Colon (tissue), 2 donors: Measurements from ENCODE around the gene KRT32.
"Not testable (repeated sequence)": the region's sequence is repeated elsewhere in the genome, so short reads cannot be mapped to it uniquely, and the experiment has no call there.

ENCODE experiments used
- FAIRE-seq: peaks from 2 replicates; lab custom pipeline; 2012; peaks lifted over from hg19 to GRCh38; lab: Jason Lieb, UNC
- donor health status: control.
- donor health status: control.

Gene KRT32

GRCh38 chr17:41464173-41464572 lies 3.0 kb downstream of the KRT32 start:
- no peak for FAIRE-seq

DNA sequence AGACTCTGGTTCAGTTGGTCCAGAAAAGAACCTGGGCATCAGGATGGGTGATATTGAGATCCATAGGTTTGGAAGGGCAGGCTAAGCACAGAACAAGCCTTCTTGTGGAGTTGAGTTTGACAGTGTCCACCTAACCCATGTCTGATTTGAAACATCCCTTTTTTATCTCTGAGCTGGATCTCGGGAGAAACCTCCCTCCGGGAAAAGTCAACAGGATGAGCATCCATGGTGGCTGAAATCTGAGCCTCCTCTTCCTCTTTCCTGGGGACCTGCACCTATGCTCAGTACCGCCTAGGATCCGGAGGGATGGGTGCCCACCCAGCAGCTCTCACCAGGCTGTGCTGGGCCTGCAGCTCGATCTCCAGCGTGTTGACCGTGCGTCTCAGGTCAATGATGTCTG lies 3.4 kb downstream of the KRT32 start:
- no peak for FAIRE-seq

DNA sequence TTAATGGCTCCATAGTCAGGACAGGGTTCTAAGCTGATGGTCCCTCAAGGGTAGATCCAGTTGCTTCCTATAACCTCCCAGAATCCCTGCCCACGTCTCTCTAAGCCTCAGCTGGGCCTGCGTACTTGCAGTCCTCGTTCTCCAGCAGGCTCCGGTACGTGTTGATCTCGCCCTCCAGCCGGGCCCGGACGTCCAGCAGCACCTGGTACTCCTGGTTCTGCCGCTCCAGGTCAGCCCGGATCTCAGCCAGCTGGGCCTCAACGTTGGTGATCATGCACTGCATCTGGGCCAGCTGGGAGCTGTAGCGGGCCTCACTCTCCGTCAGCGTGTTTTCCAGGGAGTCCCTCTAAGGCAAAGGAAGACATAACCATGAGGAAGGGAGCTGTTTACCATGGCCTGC lies 4.5 kb downstream of the KRT32 start:
- FAIRE-seq: no peak

DNA sequence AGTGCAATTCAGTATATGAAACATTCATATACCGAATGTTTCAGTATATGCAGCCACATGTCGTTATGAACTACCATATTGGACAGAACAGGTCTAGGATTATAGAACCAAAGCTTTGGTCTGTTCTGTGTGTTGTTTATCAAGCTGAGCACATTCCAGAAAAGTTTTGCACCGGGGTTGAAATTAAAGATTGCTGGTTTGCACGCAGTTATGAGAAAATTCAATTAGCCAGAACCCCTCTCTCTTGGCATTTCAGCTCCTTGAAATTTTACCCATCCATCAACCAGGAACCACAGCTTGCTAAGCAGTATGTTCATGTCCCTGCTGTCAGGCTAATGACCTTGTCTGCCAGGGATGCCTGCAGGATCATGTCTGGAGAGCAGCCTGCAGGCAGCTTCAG lies 9.5 kb downstream of the KRT32 start:
- FAIRE-seq: no peak

GRCh38 chr17:41456204-41456603 lies 11.0 kb downstream of the KRT32 start:
- FAIRE-seq: no peak

DNA sequence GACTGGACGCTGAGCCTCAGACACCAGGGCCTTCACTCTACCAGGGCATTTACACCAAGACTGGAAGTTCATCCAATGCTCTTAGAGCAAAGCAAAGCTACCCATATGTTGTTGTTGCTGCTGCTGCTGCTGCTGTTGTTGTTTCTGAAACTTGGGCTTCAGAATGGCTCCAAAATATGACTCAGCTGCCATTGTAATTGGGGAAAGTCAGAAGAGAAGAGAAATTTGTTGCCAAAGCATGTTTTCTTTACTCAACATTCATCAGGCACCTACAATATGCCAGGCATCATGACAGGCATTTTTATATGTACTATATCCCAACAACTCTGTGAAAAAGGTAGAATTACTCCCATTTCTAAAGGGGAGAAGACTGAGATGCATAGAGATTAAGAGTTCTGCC lies 11.9 kb downstream of the KRT32 start:
- no peak for FAIRE-seq

DNA sequence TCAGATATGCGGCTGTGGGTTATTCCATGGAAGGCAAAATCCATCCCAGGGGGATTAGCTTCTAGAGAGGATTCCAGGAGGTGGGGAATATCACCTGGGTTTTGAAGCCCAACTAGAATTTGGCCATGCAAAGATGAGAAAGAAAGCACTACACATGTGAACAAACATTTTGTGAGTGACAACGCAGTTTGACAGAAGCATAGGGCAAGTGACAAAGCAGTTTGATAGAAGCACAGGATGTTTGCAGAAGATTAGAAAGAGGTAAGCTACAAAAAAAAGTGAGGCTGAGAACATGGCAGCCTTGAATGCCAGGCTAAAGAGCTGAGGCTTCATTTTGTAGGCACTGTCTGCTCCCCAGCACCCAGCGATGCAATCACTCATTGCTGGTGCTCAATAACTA lies 14.1 kb downstream of the KRT32 start:
- no peak for FAIRE-seq

DNA sequence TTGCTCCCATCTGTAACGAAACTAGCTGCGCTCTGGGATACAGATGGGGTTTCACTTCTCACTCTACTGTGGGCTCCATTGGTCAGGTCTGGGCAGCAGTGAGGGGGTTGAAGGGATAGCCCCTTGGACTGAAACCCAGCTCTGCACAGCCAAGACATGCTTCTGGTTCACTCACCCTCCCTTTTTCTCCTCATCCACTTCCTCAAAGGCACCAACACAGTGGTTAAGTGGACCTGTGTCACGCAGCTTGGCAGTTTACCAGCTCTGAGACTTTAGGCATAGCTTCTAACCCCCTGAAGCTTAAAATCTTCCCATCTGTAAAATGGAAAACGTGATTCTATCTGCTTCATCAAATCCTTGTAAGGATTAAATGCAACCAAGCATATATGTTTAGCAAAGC lies 14.9 kb downstream of the KRT32 start:
- FAIRE-seq: no peak

DNA sequence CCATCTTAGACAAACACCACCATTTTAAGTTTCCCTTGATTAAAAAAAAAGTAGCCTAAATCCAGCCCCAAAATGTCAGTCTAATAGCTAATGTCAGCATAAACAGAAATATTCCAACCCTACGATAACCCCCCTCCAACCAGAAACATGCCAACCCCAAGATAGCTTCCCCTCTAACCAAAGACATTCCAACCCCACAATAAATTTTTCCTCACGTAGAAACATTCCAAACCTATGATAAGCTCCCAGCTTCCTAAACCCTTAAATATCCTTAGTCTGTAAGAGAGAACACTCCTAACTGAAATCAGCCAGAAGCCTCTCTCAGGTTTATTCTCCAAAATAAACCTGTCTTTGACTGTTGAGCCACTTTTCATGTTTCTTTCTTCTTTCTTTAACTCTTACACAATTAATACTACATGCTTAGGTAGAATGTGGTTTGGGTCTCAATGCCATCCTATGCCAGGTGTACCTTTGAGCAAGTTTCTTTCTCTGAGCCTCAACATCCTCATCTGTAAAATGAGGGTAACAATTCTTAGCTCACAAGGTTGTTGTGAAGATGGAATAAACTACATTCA lies 15.9 kb downstream of the KRT32 start:
- no peak for FAIRE-seq

DNA sequence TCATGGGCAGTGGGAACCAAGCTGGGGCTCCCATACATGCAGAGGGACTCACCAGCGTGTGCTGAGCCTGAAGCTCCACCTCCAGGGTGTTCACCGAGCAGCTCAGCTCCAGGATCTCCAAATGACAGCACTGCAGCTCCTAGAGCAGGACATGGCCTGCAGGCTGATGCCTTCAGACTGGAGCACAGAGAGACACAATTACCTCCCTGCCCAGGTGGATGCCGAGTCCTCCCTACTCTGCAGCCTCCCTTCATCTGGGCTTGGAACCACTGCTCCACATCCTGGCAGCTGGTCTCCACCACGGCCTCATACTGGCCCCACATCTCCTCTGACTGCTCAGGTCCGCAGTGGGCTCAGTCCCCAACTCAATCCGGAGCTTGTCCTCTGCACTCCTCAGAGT lies 18.2 kb downstream of the KRT32 start:
- no peak for FAIRE-seq

- no peak for FAIRE-seq
Measured at GRCh38 chr17:41448506-41448905, 18.7 kb downstream of the KRT32 start.

DNA sequence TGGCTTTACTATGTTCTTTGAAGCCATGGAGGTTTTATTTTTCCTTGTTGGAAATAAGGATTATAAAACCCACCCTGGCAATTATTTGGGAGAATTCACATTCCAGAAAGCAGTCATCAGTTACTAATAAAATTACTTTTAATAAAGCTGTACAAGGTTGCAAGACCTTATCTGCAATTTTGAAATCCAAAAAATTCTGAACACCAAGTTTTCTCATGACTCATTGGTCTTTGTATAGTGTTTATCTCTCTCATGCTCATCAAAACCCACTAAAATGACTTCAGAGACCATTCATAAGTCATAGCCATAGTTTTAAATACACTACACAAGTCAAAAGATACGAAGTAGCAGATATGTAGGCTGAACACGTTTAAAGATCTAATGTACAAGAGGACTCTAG lies 20.4 kb downstream of the KRT32 start:
- FAIRE-seq: no peak

GRCh38 chr17:41444640-41445039 lies 22.5 kb downstream of the KRT32 start:
- FAIRE-seq: no peak

DNA sequence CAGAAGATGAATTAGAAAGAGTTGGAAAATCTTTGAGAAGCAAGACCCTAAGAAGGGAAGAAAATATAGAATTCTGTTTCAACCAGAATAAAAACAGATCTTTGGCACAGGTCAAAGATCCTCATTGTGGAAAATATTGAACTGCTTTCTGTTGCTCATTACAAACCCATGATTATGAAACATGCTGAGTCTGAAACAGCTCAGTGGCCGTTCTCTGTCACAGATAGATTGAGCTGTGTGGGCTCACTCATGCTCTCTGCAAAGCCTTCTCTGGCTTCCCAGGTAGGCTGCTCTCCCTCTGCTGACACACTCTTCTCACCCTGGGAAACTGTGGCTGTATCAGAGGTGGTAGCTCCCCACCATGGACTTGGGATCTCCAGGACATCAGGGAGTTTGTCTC lies 23.0 kb downstream of the KRT32 start:
- no peak for FAIRE-seq

GRCh38 chr17:41442739-41443138 lies 24.4 kb downstream of the KRT32 start:
- FAIRE-seq: no peak

DNA sequence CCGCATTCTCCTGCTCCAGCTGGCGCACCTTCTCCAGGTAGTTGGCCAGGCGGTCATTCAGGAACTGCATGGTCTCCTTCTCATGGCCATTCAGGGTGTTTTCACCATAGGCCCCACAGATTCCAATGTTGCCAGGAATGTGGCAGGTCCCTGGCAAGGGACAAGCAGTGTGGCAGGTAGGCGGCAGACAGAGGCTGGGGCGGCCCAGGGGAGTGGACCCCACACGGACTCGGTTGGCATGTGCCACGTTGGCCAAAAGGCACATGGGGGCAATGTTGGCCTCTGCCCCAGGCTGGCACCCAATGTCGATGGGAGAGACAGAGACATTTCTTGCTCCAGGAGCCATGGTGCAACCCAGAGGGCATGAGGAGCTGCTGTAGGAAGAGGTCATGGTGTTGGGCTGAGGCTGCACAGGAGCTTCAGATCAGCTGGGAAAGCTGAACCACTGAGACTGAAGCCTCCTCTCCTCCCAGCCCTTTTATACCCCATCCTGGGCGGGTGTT lies 26.6 kb downstream of the KRT32 start, which contains the start of gene KRT38:
Gene KRT38 (minus strand): TSS at position 453 of the 503 bp plus-strand sequence. CDS start 62 bp downstream, at position 391.
- no peak for FAIRE-seq

DNA sequence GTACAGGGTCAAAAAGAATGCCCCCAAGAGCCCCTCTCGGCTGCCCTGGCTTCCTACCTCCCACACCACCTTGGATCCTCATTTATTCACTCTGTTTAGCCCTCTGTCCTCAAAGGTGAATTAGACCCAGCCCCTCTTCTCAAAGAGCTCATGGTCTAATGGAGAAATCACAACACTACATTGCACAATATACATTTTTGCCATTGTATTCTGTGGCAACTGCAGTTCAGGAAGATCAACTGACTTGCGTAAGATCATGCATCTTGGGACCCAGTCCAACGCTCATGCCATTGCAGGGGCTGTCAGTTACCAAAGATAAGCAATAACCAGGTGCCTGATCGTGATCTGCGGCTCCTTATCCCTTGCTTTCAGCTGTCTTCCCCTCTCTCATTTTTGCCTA lies 27.8 kb downstream of the KRT32 start:
- FAIRE-seq: no peak

- FAIRE-seq: no peak
Measured at GRCh38 chr17:41437769-41438168, 29.4 kb downstream of the KRT32 start.

GRCh38 chr17:41437254-41437653 lies 29.9 kb downstream of the KRT32 start:
- no peak for FAIRE-seq

DNA sequence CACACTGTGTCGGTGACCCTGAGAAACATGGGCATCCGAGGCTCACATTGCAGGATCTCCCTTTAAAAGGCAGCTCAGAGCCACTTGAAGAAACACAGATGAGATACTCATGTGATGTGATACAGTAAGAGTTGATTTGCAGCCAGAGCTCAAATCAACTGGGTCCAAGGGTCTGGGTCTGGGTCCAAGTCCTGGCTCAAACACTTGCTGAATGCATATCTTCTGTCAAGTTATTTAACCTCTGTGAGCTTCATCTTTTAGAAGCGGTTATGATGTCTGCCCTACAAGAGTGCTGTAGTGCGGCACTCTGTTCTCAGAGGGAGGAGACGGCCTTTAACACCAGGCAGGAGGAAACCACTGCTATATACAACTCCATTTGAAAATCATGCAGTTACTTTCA lies 32.8 kb downstream of the KRT32 start:
- no peak for FAIRE-seq

DNA sequence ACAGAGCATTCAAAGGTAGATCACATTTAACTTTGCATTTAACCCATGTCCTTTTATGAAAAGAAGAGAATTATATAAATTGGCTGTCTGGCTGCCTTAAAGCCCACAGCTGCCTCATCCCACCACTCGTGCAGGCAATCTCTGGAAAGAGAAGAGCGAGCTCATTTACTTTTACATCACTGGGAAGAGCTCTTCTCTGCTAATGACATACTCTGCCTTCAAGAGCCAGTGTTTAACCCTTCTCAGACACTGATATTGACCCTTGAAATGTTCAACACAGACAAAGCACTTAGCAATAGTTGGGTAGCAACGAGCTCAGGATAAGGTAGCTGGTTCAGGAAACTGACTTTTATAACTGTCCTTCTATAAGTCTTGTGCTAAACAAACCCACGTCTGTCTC lies 33.2 kb downstream of the KRT32 start:
- no peak for FAIRE-seq

DNA sequence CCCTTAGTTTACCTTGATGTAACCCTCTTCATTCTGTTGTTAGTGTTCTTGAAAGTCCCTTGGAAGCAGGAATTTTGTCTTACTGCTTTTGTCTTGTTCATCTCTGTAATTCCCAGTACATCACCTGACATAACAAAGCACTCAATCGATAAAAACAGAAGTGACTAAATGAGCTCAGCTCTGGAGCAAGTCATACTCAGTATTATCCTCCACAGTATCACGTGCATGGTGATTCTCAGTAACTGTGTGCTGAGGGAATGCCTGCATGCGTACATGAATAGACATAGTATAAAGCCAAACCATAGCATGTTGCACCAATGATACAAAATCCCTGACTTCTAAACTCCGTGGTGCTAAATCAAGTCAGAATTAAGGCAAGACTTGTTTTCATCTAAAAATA lies 33.6 kb downstream of the KRT32 start:
- no peak for FAIRE-seq

DNA sequence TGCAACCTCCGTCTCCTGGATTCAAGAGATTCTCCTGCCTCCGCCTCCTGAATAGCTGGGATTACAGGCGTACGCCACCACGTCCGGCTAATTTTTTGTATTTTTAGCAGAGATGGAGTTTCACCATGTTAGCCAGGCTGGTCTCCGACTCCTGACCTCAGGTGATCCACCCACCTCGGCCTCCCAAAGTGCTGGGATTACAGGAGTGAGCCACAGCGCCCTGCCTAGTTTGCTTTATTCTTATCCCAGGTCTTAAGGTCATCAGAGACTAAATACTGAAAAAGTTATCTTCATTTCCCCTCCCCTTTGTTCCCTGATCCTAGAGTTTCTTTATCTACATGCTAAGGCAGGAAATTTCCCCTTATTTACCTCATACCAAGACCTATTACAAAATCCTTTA lies 36.8 kb downstream of the KRT32 start:
- FAIRE-seq: not testable (repeated sequence)

DNA sequence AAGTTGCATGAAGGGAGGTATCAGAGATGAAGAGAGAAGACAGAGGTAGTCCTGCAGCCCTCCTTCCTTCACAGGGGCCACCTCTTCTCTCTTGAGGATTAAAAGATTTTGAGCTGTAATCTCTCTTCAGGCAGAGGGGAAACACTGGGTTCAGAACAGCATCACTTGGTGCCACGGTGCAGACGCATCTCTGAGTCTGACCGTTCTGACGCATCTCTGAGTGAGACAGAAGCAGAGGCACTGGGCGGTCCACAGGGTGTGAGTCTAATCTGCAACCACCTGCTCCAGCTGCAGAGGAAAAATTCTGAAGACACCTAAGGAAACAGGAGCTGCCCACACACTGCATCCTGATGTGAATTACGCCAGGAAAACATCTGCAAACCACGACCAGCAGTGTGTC lies 37.5 kb downstream of the KRT32 start:
- FAIRE-seq: no peak
